T-helper 9 cell (primary cell): ENCODE measurements around the gene ST7L.

Source experiments
- DNase-seq: peaks from one replicate; pipeline ENCODE4 v3.0.0-alpha.2; 2020

Gene ST7L

DNA sequence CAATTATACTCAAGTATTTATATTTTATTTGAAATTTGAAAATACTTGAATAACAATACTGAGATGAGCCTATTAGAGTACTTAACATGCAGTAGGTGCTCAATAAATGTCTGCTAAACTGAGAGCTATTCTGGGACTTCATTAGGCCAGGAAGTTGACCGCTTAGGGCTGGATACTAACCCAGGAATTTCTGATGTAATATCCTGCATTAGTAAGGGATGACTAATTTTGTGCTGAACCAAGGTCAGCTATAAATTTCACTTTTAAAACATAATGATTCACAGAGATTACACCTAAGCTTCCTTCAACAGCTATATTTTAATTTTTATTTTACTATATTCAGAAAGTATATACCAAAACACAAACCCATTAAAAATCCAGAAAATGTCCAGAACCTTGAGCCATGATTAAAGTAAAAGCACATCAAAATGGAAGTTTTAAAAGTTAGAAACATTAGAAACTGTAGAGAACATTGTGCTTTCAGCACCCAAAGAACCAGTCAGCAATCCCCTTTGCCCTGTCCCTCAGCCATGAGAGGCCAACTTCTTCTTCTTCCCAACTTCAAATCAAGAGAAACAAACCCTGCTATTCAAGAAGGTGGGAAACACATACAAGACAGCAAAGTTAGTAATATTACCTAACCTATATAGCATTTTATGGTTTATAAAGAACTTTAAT lies 74.8 kb downstream of the ST7L start:
- DNase-seq: no peak

GRCh38 chr1:112542206-112542973 lies 76.6 kb downstream of the ST7L start:
- no peak for DNase-seq

DNA sequence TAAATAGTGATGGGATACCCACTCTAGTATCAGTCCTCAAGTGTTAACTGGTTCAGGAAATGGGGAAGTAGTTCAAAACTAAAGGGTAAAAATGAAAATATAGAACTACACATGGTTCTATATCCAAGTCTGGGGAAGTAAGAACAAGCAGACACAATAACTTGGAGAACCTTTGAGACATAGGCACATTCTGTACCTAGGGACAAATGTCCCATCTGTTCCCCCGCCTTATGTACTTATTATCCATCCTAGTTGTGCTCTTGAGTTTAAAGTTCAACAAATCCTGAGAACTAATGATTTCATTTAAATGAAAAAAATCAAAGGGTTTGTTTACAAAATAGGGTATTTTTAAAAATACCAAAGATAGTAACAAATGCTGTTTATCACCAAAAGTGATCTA lies 77.6 kb downstream of the ST7L start:
- DNase-seq: no peak

- DNase-seq: no peak
These were observed 78.6 kb downstream of the ST7L start for GRCh38 chr1:112540226-112540794.

DNA sequence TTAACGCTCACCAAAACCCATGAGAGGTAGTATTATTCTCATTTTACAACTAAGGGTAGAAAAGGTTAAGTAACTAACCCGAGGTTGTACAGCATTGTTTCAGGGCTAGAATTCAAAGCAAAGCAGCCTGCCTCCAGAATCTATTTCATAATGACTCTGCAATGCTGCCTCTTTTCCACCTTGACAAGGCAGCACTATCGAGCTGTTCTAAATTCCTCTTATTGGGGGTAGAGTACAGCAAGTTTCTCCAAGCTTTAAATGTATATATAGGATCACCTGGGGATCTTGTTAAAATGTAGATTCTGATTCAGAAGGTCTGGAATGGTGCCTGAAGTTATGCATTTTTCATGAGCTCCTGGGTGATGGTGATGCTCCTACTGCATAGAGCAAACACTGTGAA lies 80.1 kb downstream of the ST7L start:
- no peak for DNase-seq

GRCh38 chr1:112537456-112537855 lies 81.5 kb downstream of the ST7L start:
- no peak for DNase-seq

- no peak for DNase-seq
These were observed 82.4 kb downstream of the ST7L start for GRCh38 chr1:112536561-112536960.

DNA sequence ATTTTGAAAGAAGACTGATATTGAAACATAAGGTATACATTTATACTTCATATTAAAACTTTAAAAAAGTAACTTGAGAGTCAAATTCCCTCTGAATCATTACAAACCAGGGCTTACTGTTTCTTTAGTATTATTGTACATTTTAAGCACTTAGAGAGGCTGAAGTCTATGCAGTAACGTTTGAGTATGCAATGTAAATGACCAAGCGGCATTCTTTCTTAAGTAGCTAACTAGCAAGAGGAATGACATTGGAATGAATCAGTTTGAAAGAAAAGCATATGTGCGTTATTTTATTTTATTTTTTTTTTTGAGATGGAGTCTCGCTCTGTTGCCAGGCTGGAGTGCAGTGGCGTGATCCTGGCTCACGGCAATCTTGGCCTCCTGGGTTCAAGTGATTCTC lies 85.9 kb downstream of the ST7L start:
- DNase-seq: no peak

DNA sequence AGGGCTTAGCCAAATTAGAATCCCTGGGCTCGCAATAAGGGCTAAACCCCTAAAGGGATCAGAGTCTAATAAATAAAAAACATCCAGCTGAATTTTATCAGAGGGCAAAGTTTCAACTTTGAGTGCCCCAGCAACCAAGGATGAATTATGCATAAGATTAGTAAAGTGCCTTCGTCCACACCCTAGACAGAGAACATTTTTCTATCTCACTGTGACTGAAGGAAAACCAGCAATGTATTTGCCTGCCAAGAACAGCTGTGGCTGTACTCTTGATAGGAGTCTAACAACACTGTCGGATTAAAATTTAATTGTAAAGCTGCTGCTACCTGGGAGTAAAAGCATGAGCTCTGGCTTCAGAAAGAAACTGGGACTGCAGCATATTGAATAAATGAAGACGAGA lies 86.9 kb downstream of the ST7L start:
- no peak for DNase-seq

- no peak for DNase-seq
These were observed 88.1 kb downstream of the ST7L start for GRCh38 chr1:112530832-112531231.

- DNase-seq: no peak
These were observed 89.6 kb downstream of the ST7L start for GRCh38 chr1:112529301-112529700.

GRCh38 chr1:112528076-112528475 lies 90.9 kb downstream of the ST7L start:
- no peak for DNase-seq

GRCh38 chr1:112527266-112528010 lies 91.5 kb downstream of the ST7L start:
- DNase-seq: no peak

- no peak for DNase-seq
These were observed 94.0 kb downstream of the ST7L start for GRCh38 chr1:112524986-112525385.

DNA sequence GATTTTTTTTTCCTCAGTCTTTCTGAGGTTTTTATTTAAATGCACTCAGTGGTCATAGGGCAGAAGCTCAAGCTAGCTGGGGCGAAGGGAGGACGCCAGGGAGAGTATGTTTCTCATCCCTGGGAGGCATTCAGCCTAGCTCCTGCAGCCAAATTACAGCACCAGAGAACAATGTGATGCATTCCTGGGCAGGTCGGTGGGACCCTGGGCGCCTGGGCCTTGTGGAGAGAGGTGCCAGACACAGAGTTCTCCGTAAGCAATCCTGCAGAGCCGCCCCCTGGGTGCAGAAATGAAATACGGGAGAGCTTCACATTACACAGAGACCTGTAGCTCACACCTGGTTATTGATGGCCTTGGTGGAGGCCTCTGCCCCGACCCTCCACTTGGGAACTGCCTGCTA lies 94.7 kb downstream of the ST7L start:
- DNase-seq: no peak

- no peak for DNase-seq
These were observed 96.3 kb downstream of the ST7L start for GRCh38 chr1:112522621-112523020.

- DNase-seq: no peak
These were observed 98.8 kb downstream of the ST7L start for GRCh38 chr1:112520166-112520565.

GRCh38 chr1:112518186-112518585 lies 100.8 kb downstream of the ST7L start:
- no peak for DNase-seq

DNA sequence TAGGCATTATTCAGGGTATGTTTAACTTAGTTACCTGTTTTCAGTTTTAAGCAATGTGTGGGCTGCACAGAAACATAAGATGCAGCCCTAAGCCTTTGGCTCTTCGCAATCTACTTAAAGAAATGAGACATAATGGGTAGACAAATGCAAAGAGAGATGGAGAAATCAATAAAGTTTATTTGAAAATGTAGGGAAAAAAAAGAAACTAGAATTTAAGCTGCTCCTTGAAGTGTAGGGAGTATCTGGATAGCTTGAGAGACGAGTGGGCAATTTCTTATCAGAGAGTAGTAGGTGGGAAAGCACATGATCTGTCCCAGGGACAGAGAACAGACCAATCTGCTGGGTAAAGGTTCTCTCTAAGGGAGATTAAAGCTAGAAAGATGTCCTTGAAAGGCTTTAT lies 101.3 kb downstream of the ST7L start:
- DNase-seq: no peak

DNA sequence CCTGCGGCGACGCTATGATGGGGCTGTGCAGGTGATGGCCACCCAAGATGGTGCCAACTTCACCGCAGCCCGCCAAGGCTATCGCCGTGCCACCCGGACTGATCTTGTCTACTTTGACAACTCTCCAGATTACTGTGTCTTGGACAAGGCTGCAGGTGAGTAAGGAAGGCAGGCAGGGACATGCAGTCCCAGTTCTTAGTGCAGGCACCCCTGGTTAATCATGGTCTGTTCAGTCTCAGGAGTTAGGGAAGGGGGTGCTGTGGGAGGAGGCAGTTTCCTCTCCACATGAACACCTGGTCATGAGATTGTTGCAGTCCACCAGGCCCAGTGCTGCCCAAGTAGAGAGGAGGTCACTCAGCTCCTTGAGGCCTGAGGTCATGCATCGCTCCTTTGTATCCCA lies 101.7 kb downstream of the ST7L start:
- no peak for DNase-seq

DNA sequence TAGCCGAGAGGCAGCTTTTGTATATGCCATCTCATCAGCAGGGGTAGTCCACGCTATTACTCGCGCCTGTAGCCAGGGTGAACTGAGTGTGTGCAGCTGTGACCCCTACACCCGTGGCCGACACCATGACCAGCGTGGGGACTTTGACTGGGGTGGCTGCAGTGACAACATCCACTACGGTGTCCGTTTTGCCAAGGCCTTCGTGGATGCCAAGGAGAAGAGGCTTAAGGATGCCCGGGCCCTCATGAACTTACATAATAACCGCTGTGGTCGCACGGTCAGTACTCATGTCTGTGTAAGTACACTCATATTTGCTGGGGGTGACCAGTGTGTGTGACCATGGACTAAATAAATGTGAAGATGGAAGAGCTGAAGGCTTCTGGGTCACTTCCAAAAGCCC lies 102.8 kb downstream of the ST7L start:
- DNase-seq: no peak

GRCh38 chr1:112515311-112516009 lies 103.5 kb downstream of the ST7L start:
- no peak for DNase-seq

- no peak for DNase-seq
These were observed 104.0 kb downstream of the ST7L start for GRCh38 chr1:112514901-112515300.
